Epithelial cell of proximal tubule (primary cell): ENCODE measurements around the gene KLHL29. TPM values are rescaled to one million over a fixed set of nuclear protein-coding genes. Genes with fewer than 3 reads are reported as not detected.

Experiments used
- DNase-seq: peaks from one replicate; pipeline ENCODE4 v3.0.0-alpha.2; 2011; ENCODE audit warnings: low read depth
- H3K4me3 ChIP-seq: 2 replicates; pipeline ENCODE4 v1.5.1; 2011; ENCODE audit warnings: low read depth, mild to moderate bottlenecking, low read length
- total RNA-seq: library from RNA; depleted of rRNA; stranded (reverse); fragments of >200 nt; gene quantifications from 2 replicates; pipeline ENCODE4 v1.2.3, GENCODE V29; 2015
- TF ChIP-seq, protein P1 (sequence below): conservative IDR thresholded peaks from 2 replicates; pipeline ENCODE4 v1.5.1; 2012; ENCODE audit warnings: low read depth, mild to moderate bottlenecking, low read length

KLHL29 gene
- total RNA-seq, 1 donor from 2014 or later = 12.0 TPM

DNA sequence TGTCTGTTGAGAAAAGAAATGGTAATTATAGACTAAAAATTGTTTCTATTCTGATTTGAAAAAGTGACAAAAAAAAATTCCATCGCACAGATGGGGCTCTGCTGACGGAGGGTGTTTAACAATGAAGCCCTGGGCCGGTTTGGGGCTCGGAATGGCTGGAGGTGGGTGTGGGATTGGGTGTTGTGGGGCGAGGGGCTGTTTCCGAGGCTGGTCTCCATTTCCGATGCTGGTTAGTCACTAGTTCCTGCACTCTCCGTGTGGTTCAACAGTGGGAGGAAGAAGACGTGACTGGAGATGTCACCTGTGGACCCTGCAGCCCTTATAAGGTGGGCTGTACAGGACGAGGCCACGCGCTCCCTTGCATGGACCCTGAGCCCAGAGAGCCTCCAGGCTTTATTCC is 143.2 kb downstream of the KLHL29 start:
- TF ChIP-seq, protein P1, sequence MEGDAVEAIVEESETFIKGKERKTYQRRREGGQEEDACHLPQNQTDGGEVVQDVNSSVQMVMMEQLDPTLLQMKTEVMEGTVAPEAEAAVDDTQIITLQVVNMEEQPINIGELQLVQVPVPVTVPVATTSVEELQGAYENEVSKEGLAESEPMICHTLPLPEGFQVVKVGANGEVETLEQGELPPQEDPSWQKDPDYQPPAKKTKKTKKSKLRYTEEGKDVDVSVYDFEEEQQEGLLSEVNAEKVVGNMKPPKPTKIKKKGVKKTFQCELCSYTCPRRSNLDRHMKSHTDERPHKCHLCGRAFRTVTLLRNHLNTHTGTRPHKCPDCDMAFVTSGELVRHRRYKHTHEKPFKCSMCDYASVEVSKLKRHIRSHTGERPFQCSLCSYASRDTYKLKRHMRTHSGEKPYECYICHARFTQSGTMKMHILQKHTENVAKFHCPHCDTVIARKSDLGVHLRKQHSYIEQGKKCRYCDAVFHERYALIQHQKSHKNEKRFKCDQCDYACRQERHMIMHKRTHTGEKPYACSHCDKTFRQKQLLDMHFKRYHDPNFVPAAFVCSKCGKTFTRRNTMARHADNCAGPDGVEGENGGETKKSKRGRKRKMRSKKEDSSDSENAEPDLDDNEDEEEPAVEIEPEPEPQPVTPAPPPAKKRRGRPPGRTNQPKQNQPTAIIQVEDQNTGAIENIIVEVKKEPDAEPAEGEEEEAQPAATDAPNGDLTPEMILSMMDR = no peak
- H3K4me3 ChIP-seq = no peak overlapping the region
- DNase-seq = no peak

DNA sequence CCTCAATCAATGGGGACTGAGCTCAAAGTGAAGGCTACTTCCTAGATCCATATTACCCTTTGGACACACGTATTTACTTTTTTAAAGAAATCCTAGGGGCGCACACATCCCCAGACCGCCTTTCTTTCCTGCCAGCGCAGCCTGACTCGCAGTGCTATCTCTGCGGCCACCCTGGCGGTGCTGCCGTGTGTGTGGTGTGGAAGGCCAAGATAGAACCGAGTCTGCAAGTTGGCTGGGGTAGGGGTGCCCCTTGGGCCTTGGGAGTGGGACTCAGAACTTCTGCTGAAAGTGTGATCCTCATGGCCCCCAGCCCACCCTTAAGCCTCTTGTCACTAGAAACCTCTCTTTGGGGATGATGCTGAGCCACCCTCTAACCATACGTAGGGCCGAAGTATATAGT is 143.7 kb downstream of the KLHL29 start:
- TF ChIP-seq, protein P1 = no peak
- no peak overlapping the region for H3K4me3 ChIP-seq
- no peak for DNase-seq

DNA sequence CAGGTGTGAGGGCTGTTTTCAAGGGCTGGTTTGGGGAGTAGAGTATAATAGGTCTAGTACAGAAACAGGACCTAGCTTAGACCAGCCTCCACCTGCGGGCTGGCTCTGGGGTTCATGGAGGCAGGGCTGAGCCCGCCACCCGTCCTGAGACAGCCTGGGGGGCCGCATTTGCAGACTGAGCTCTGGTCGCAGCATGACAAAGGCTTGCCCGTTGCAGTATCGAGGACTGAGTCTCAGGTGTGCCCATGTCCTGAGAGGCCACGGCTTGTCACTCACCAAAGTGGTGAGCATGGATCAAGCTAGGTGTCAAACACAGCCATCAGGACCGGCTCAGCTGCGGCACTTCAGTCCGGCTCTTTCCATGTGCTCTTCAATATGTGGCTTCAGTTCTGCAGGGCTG is 144.7 kb downstream of the KLHL29 start:
- H3K4me3 ChIP-seq = no peak overlapping the region
- no peak for DNase-seq
- TF ChIP-seq, protein P1 = no peak

DNA sequence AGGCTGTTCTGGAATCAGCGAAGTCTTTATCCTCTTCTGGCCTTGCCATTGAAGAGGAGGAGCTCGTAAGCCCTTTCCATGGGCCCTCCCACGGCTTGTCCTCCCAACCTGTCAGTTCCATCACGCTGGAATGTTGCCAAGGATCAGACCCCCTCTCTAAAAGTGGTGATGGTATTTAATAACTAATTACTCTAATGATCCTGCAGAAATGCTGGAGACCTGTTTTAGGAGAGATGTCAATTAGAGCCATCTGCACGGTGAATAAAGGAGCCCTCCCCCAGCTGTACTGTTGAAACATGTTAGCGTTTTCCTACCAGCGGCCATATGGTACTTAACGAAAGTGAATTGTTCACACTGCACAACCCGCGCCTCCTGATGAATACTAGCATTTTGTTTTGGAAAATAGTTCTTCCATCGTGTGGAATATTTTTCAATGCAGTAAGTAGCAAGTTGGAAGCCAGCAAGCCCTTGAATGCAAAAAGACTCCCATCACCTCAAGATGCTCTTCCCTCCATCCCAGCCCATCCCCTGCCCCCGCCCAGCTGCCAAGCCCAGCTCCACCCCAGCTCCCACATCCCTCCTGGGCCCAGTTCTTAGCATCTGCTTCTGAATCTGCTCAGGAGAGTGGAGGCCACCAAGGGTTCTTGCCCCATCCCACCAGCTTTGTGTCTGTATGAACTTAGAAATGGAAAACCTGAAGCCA is 145.4 kb downstream of the KLHL29 start:
- H3K4me3 ChIP-seq = no peak overlapping the region
- TF ChIP-seq, protein P1 = no peak
- DNase-seq = no peak

DNA sequence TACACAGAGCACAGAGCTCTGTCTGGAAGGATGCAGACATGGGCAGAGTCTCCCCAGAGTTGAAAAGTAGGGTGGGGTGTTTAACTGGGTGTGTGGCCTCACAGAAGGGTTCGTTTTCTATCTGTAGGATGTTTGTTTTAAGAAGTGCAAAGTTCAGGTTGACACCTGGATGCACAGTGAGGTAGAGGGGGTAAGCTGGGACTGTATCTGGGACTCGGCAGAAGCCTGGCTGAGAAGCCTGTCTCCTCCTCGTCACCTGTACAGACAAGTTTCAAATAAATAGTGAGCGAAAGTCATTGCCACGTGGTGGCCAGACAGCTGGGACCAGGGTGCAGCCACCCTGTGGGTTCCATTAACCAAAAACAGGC is 145.9 kb downstream of the KLHL29 start:
- H3K4me3 ChIP-seq = no peak overlapping the region
- no peak for DNase-seq
- TF ChIP-seq, protein P1 = no peak

DNA sequence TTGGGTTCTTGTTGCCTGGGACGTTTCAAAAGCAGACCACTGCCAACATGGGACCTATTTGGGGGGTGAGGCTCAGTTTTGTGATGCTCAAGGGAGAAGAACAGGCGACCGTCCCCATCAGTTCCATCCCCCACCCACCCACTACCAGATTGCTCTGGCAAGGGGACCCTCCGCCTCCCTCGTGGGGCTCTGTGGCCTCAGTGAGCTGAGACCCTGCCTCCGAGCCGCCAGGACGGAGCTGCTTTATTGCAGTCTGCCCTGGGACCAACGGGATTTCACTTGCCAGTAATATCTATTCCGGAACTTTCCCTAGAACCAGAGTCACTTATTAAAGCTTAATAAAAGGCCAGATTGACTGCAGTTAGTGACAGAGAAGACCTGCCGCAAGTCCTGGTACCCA is 146.3 kb downstream of the KLHL29 start:
- DNase-seq = no peak
- TF ChIP-seq, protein P1 = no peak
- H3K4me3 ChIP-seq = no peak overlapping the region

DNA sequence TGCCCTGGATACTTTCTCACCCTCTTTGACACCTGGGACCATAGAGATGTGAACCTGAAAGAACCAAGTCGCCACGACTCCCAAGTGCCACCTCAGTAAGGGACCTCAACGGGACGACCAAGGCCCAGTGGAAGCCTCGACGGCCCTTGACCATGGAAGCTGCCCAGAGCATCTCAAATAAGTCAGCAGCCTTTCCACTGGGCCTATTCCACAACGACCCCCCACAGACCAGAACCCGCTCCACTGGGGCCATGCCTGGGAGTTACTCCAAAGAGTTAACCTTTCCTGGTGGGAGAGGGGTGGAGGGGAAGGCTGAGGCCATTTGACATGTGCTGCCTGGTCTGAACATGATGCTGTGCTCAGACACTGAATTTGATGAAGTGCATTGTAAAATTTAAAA is 146.9 kb downstream of the KLHL29 start:
- no peak overlapping the region for H3K4me3 ChIP-seq
- TF ChIP-seq, protein P1 = no peak
- DNase-seq = no peak
